SK-N-SH (cell line): ENCODE results near the gene PLOD3. TPM values are rescaled to one million over a fixed set of nuclear protein-coding genes. Genes with fewer than 3 reads are reported as not detected.

ENCODE experiments used
- CTCF ChIA-PET: fragments of 300-600, 350-600 bp; formaldehyde crosslinking; extraction: SDS; loops from one replicate; lab custom pipeline; 2021; lab: Yijun Ruan, JAX
- POLR2A ChIA-PET: fragments of 350-600 bp; sonication (Branson Sonifier 250); formaldehyde crosslinking; extraction: SDS; loops from one replicate; lab custom pipeline; 2020; ENCODE audit warnings: antibody characterized with exemption, inconsistent platforms; lab: Yijun Ruan, JAX
- DNase-seq: peaks from one replicate; pipeline ENCODE4 v3.0.0; 2012
- H2AFZ ChIP-seq: fragments of 200-600 bp; sonication (generic); 2 replicates; pipeline ENCODE4 v1.8.1; 2016; ENCODE audit warnings: antibody characterized with exemption, mild to moderate bottlenecking, low read depth
- H3F3A ChIP-seq: fragments of 200-600 bp; sonication (generic); replicated peaks from 2 replicates; pipeline ENCODE3; 2016; ENCODE audit warnings: antibody characterized with exemption, mild to moderate bottlenecking; ENCODE audit not compliant: insufficient read depth
- H3K27ac ChIP-seq, 2 experiments: fragments of 200-500 bp in 1 of 2; fragments of 200-600 bp in 1 of 2; sonication (Bioruptor generic) in 1 of 2; sonication (generic), shearing (Covaris generic) in 1 of 2; 2 replicates each; pipeline versions ENCODE4 v1.5.1 to v1.6.1; 2014 to 2016; ENCODE audit warnings: low read depth in 2 of 2, inconsistent platforms in 1 of 2, low read length in 1 of 2, mild to moderate bottlenecking in 1 of 2, mixed read lengths in 1 of 2
- H3K27me3 ChIP-seq: fragments of 200-600 bp; sonication (generic), shearing (Covaris generic); 2 replicates; pipeline ENCODE4 v1.6.1; 2016; ENCODE audit warnings: mixed run types; ENCODE audit not compliant: insufficient read depth
- H3K36me3 ChIP-seq, 2 experiments: fragments of 200-500 bp in 1 of 2; fragments of 200-600 bp in 1 of 2; sonication (Bioruptor generic) in 1 of 2; sonication (generic) in 1 of 2; replicated peaks in 1 of 2; 2 replicates each; pipeline versions ENCODE3 to v1.5.1; 2014 to 2016; ENCODE audit warnings: low read length in 1 of 2, mild to moderate bottlenecking in 1 of 2; ENCODE audit not compliant: insufficient read depth in 2 of 2, control insufficient read depth in 1 of 2
- H3K4me1 ChIP-seq, 2 experiments: fragments of 200-500 bp in 1 of 2; fragments of 200-600 bp in 1 of 2; sonication (Bioruptor generic) in 1 of 2; sonication (generic), shearing (Covaris generic) in 1 of 2; 2 replicates each; pipeline versions ENCODE4 v1.5.1 to v1.6.1; 2014 to 2016; ENCODE audit warnings: low read depth in 1 of 2, low read length in 1 of 2, mixed run types in 1 of 2; ENCODE audit not compliant: insufficient read depth in 2 of 2, control insufficient read depth in 1 of 2
- H3K4me2 ChIP-seq: fragments of 200-600 bp; sonication (generic), shearing (Covaris generic); 2 replicates; pipeline ENCODE4 v1.6.1; 2017; ENCODE audit warnings: mixed run types
- H3K4me3 ChIP-seq, 2 experiments: fragments of 200-500 bp in 1 of 2; fragments of 200-600 bp in 1 of 2; sonication (Bioruptor generic) in 1 of 2; sonication (generic), shearing (Covaris generic) in 1 of 2; 2 replicates each; pipeline versions ENCODE4 v1.5.1 to v1.8.1; 2014 to 2016; ENCODE audit warnings: low read depth in 2 of 2, inconsistent platforms in 1 of 2, low read length in 1 of 2, mild to moderate bottlenecking in 1 of 2, mixed read lengths in 1 of 2, moderate library complexity in 1 of 2
- H3K79me2 ChIP-seq: fragments of 200-600 bp; sonication (generic); 2 replicates; pipeline ENCODE4 v1.8.1; 2017; ENCODE audit warnings: mild to moderate bottlenecking; ENCODE audit not compliant: insufficient read depth
- H3K9ac ChIP-seq: fragments of 200-600 bp; sonication (generic); 2 replicates; pipeline ENCODE4 v1.6.1; 2017; ENCODE audit warnings: mixed run types
- H3K9me2 ChIP-seq: fragments of 200-600 bp; sonication (generic); 2 replicates; pipeline ENCODE4 v1.6.1; 2017; ENCODE audit warnings: mixed run types
- H3K9me3 ChIP-seq: fragments of 200-600 bp; sonication (generic); 2 replicates; pipeline ENCODE4 v1.6.1; 2017; ENCODE audit warnings: mixed run types, mild to moderate bottlenecking, moderate library complexity
- H4K20me1 ChIP-seq: fragments of 200-600 bp; sonication (generic); 2 replicates; pipeline ENCODE4 v1.6.1; 2017; ENCODE audit warnings: mild to moderate bottlenecking, mixed run types; ENCODE audit not compliant: insufficient read depth
- ELF1 ChIP-seq: IDR thresholded peaks from 2 replicates; pipeline ENCODE4 v1.4.0; 2012
- EP300 ChIP-seq, 2 experiments: IDR thresholded peaks; 2 replicates each; pipeline versions ENCODE4 v1.4.0 to v1.6.1; 2012; ENCODE audit warnings: borderline replicate concordance in 1 of 2, low read depth in 1 of 2, low read length in 1 of 2
- FOXM1 ChIP-seq: IDR thresholded peaks from 2 replicates; pipeline ENCODE4 v1.4.0; 2012; ENCODE audit warnings: low read depth, mild to moderate bottlenecking
- JUND ChIP-seq: IDR thresholded peaks from 2 replicates; pipeline ENCODE4 v1.4.0; 2012
- MEF2A ChIP-seq: IDR thresholded peaks from 2 replicates; pipeline ENCODE4 v1.4.0; 2012; ENCODE audit warnings: low read depth, borderline replicate concordance
- NFIC ChIP-seq: IDR thresholded peaks from 2 replicates; pipeline ENCODE4 v1.4.0; 2012; ENCODE audit warnings: borderline replicate concordance
- NRF1 ChIP-seq: IDR thresholded peaks from 2 replicates; pipeline ENCODE4 v1.6.1; 2012; ENCODE audit warnings: low read depth, mild to moderate bottlenecking, low read length
- POLR2AphosphoS5 ChIP-seq: IDR thresholded peaks from 2 replicates; pipeline ENCODE4 v1.6.1; 2012; ENCODE audit warnings: low read depth, low read length
- RFX5 ChIP-seq: IDR thresholded peaks from 2 replicates; pipeline ENCODE4 v1.6.1; 2012; ENCODE audit warnings: mild to moderate bottlenecking, improper control_type of control experiment, low read length
- SIN3A ChIP-seq: IDR thresholded peaks from 2 replicates; pipeline ENCODE4 v1.6.1; 2012; ENCODE audit warnings: low read depth, mild to moderate bottlenecking, low read length, moderate library complexity, borderline replicate concordance
- TCF12 ChIP-seq: IDR thresholded peaks from 2 replicates; pipeline ENCODE4 v1.4.0; 2012
- WGBS: methylation state at CpG from one replicate; pipeline ENCODE4 v1.1.6; 2017; ENCODE audit warnings: low lambda C conversion rate; 5-methylcytosine and 5-hydroxymethylcytosine counted together
- polyA plus RNA-seq, 3 experiments: library from polyadenylated mRNA; depleted of rRNA; stranded (reverse); fragments of >200 nt; gene quantifications; 2 replicates each; pipeline ENCODE4 v1.2.3, GENCODE V29; 2012
- TF ChIP-seq, protein P1 (sequence below): fragments of 150-350 bp; IDR thresholded peaks from 2 replicates; pipeline ENCODE4 v1.6.1; 2016; ENCODE audit warnings: mild to moderate bottlenecking, low read depth, low read length
- TF ChIP-seq, protein P2 (sequence below): IDR thresholded peaks from 2 replicates; pipeline ENCODE4 v1.4.0; 2012; ENCODE audit warnings: low read depth, borderline replicate concordance
- TF ChIP-seq, protein P3 (sequence below): IDR thresholded peaks from 2 replicates; pipeline ENCODE4 v1.6.1; 2012; ENCODE audit warnings: mild to moderate bottlenecking, low read depth, low read length, moderate library complexity

The PLOD3 gene
- polyA plus RNA-seq, 1 of the 3 experiments (the other 2 are of a cell fraction) = 276 TPM

DNA sequence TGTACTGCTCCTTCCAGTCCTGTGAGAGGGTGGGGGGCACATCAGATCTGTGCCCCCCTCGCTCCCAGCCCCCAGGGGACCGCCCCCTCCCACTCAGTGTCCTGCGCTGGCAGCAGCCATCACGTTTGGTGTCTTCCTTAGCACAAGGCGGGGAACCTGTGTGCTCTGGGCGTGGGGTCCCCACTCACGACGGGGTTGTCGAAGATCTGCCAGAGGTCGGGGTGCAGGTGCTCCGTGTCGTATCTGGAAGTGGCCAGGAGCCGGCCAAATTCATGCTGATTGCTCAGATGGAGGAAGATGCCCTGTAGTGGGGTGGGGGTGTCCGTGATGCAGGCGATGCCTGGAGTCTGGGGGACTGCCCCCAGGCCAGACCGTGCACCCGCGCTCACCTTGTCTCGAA is 7.2 kb downstream of the PLOD3 start:
- Histone ChIP-seq H3K4me1 (peaks cover 4 to 6% of the 10 kb centered on the region in 2 experiments; a peak in 2 of 4 replicates), H3K27ac (no peak overlapping the region), H3K9ac (no peak overlapping the region), H3F3A (peaks cover 9% of the 10 kb centered on the region), H3K36me3 (peaks cover 29 to 43% of the 10 kb centered on the region in 2 experiments), H3K9me2 (no peaks in the 10 kb centered on the region), H3K4me2 (no peak overlapping the region), H3K9me3 (no peaks in the 10 kb centered on the region), H4K20me1 (no peaks in the 10 kb centered on the region), H3K27me3 (no peaks in the 10 kb centered on the region), H2AFZ (no peak overlapping the region), H3K4me3 (no peak overlapping the region), H3K79me2 (peaks cover 14% of the 10 kb centered on the region; the same call in 1 of the 2 replicates)
- ChIA-PET CTCF (interaction anchor here (0.7 to 1.8 kb wide), 3 partner anchors 17 to 34 kb away, joined by 4 to 9 read pairs (median 4); no protein-coding TSS in a partner anchor), POLR2A (no interaction called here)
- no peak for TF ChIP-seq EP300 (IDR thresholded peaks at IDR 0.05; ENCODE audit: borderline replicate concordance in 1 of 2, low read depth in 1 of 2, low read length in 1 of 2)
- TF ChIP-seq, protein P1, sequence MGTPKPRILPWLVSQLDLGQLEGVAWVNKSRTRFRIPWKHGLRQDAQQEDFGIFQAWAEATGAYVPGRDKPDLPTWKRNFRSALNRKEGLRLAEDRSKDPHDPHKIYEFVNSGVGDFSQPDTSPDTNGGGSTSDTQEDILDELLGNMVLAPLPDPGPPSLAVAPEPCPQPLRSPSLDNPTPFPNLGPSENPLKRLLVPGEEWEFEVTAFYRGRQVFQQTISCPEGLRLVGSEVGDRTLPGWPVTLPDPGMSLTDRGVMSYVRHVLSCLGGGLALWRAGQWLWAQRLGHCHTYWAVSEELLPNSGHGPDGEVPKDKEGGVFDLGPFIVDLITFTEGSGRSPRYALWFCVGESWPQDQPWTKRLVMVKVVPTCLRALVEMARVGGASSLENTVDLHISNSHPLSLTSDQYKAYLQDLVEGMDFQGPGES = no peak
- no peak for TF ChIP-seq NFIC
- no peak for TF ChIP-seq TCF12
- TF ChIP-seq, protein P2, sequence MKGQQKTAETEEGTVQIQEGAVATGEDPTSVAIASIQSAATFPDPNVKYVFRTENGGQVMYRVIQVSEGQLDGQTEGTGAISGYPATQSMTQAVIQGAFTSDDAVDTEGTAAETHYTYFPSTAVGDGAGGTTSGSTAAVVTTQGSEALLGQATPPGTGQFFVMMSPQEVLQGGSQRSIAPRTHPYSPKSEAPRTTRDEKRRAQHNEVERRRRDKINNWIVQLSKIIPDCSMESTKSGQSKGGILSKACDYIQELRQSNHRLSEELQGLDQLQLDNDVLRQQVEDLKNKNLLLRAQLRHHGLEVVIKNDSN = no peak
- TF ChIP-seq JUND = no peak
- TF ChIP-seq FOXM1 = no peak
- TF ChIP-seq, protein P3, sequence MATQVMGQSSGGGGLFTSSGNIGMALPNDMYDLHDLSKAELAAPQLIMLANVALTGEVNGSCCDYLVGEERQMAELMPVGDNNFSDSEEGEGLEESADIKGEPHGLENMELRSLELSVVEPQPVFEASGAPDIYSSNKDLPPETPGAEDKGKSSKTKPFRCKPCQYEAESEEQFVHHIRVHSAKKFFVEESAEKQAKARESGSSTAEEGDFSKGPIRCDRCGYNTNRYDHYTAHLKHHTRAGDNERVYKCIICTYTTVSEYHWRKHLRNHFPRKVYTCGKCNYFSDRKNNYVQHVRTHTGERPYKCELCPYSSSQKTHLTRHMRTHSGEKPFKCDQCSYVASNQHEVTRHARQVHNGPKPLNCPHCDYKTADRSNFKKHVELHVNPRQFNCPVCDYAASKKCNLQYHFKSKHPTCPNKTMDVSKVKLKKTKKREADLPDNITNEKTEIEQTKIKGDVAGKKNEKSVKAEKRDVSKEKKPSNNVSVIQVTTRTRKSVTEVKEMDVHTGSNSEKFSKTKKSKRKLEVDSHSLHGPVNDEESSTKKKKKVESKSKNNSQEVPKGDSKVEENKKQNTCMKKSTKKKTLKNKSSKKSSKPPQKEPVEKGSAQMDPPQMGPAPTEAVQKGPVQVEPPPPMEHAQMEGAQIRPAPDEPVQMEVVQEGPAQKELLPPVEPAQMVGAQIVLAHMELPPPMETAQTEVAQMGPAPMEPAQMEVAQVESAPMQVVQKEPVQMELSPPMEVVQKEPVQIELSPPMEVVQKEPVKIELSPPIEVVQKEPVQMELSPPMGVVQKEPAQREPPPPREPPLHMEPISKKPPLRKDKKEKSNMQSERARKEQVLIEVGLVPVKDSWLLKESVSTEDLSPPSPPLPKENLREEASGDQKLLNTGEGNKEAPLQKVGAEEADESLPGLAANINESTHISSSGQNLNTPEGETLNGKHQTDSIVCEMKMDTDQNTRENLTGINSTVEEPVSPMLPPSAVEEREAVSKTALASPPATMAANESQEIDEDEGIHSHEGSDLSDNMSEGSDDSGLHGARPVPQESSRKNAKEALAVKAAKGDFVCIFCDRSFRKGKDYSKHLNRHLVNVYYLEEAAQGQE = no peak
- TF ChIP-seq MEF2A = no peak
- no peak for TF ChIP-seq POLR2AphosphoS5
- TF ChIP-seq RFX5 = no peak
- TF ChIP-seq NRF1 = no peak
- no peak for TF ChIP-seq SIN3A
- no peak for TF ChIP-seq ELF1
- 94% methylated on average over 18 of the region's 19 CpGs for WGBS
- DNase-seq = no peak
